Stimulated activated CD4-positive, alpha-beta T cell treated with anti-CD3 and anti-CD28 coated beads, Interleukin-12 subunit alpha, Interleukin-12 subunit beta, amount 100 ng/mL, for 48 hours (primary cell): ENCODE results near the gene PDZRN4.
"Not testable (repeated sequence)": the region's sequence is repeated elsewhere in the genome, so short reads cannot be mapped to it uniquely, and the experiment has no call there.

Experiments used
- DNase-seq, 3 donors: peaks; one replicate each; pipeline ENCODE4 v3.0.0-alpha.2; 2020; ENCODE audit warnings: low read depth in 2 of 3, low spot score in 1 of 3

The PDZRN4 gene

DNA sequence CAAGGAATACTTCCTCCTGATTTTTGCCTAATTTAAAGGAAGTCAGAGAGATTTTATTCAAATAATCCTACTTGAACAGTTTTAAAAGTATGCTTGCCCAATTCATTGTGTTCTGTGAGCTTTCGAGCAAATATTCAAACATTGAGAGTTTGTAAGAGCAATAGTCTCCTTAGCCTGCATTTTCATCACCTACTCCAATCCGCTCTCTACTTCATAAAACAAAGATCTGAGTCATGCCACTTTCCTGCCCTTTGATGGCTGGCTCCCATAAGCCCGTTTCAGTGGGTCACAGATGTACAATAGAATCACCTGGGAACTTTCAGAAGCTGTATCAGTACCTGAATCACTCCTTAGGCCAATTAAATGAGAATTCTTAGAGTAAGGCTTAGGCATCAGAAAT lies 319.2 kb downstream of the PDZRN4 start:
- DNase-seq, result no peak

DNA sequence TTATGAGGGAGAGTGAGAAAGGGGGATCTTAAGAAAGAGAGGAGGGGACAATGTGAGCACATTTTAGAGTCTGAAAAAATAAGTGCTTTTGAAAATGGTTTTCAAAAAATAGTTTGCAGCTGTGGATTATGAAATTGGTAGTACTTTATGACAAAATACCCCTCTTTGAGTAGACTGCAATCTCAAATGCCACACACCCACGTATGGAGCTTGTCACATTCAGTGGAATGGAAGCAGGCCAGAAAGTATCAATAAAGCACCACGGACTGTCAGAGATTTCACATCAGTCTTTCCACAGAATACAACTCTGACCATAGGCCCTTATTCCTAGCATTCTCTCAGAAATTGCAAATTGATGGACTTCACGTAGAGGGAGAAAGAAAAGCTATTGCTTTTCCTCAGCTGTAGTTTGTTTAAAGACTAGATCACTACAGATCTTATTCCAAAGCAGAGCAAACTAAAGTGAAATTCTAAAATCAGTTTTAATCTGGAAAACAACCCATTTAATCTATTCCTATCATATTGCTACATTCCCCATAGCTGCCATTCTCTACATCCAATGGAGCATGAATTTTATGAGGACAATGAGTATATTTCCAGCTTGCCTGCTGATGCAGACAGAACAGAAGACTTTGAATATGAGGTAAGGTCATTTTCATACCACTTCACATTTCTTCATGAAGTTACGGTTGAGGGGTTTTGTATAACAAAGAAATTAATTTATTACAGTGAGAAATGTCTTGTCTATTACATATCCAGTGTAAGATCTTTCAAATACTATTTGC lies 321.3 kb downstream of the PDZRN4 start:
- DNase-seq, result no peak

DNA sequence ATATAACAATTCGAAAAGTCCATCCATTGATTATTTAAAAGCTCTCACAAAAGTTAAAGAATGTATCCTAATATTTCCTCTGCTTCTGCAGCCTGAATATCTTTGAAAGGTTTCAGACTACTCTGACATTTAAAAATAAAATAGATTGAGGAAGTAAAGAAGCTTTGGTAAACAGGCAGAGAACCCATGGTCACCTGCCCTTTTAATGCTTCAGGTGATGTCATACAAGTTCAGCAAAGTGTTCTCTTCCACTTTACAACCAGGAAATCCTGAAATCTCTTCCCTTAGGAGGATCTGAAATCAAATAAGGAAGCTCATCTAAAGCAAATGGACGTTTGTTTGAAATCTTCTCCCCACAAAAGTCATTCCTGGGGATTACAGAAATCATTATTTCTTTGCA lies 322.4 kb downstream of the PDZRN4 start:
- DNase-seq, result no peak

DNA sequence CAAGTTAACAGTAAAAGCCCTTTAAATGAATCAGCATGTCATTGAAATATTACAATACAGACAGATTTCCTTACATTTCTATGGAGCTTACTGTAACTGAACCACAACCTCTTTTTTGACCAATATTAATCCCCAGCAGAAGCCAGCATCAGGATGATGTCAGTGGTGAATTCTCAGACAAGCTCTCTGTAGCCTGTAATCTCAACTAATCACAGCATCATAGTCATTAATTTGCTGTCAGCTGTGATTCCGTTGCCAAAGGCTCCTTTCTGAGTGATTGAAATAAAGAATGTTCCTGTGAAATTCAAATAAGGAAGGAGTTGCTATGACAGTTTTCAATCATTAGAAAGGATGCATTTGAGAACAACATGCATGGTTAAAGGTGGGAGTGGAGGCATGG lies 323.1 kb downstream of the PDZRN4 start:
- DNase-seq, result no peak

DNA sequence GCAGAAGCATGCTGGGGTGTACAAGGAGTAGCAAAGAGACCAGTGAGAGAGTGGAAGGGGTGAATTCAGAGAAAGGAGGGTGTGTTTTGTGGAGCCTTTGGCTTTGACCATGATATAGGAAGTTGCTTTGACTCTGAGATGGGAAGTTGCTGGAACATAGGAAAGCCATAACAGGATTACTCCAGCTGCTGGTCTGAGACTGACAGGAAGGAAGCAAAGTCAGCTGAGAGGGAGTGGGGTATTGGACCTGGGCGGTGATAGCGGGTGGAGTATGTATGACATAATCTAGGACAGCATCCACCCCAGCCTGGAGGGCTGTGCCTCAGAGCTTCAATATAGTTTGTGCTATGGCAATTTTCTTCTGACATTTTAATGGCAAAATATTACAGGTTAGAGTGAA lies 324.4 kb downstream of the PDZRN4 start:
- DNase-seq, result no peak

DNA sequence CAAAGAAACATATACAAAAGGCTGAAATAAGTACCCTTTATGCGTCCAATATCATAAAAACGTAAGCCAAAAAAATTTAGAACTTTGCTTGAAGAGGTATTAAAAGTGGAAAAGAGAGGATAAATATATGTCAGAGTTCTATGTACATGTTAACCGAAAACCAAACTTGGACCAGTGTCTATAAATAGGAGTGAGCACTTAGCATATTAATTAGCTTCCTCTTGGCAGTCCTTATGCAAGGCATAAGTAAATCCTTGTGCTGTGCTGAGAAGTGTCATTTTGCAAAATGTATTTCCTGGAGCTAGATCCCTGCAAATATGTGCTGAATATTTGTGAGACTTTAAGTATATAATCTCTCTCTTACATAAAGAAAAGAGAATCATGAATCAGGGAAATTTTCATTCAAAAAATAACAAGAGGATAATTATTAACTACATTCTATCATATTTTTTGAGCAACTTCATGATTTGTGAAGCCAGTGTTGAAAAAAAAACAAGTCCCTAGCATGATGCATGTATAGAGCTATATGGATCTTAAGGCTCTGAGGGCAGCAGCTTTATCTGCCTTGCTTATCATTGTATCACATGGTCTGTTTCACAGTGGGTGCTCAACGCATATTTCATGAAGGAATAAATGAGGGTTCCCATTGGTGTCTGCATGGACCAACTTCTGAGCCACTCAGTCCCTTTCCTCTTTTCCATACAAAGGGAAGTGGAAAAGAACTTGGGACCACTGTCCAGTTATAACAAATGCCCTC lies 326.1 kb downstream of the PDZRN4 start:
- DNase-seq, result no peak

DNA sequence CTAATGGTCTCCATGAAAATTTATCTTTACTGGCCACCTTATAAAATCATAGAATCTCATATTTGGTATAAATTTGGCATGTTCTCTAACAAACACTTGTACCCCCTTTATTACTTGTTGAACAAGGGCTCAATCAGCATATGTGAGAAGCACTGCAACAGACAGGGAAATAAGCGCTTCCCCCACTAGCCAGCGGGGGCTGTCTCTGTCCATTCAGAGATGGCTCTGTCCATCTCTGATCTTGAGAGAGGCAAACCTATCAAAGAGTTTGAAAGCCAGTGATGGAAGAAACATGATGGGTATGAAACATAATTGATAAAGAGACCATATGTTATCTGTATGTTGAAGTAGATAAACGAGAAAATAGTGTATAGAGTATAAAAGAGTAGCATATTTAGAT lies 326.8 kb downstream of the PDZRN4 start:
- no peak for DNase-seq

DNA sequence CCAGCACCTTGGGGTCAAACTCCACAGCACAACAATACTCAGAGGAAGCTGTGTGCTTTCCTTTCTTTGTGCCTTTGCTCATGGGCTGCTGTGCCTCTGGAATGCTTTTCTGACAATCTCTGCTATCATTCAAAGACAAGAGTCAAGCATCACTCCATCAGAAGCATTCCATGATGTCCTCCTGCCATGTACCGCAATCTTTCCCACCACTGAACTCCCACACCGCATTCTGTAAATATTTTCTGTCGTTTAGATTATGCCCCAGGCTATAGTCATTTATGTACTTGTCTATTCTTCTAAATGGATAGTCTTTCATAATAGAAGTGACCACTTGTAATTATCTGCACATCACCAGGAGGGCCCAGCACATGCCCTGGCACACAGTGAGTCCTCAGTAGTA lies 327.8 kb downstream of the PDZRN4 start:
- DNase-seq, result no peak

DNA sequence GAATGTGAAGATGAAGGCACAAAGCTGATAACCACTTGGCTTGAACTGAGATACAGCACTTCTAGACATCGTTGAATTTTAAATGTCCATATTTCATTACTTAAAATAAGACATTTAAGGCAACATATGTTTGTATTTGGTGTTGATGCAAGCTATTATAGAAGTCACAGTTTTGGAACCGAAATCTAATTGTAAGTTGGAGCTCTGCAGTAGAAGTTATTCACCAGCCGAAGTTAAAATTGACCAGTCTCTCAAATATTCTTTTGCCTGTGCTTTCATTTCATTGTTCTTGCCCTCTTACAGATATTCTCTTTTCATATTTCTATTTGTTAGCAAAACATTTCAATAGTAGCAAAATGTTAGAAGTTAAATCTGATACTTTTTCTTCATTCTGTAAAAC lies 332.7 kb downstream of the PDZRN4 start:
- no peak for DNase-seq

DNA sequence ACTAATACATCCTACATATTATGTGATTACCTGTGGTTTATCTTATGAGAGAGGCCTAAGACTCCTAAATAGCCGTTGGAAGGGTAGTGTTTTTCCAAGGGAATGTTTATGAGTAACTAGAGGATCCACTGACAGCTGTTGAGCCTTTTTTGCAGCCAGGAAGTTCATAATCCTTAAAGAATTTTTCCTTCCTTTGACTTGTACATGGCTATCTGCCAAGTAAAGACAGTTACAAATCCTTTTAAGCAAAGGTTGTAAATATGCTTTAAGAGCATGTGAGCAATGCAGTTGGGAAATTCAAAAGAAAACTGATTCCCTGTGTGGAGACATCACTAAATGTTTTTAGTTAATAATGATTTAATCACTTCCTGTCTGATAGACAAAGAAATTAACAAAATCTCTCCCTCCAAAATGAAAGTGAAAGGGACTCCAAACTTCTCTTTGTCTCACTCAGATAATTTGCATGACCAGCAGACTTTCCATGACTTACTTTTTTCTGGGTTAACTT lies 333.8 kb downstream of the PDZRN4 start:
- DNase-seq, result no peak

DNA sequence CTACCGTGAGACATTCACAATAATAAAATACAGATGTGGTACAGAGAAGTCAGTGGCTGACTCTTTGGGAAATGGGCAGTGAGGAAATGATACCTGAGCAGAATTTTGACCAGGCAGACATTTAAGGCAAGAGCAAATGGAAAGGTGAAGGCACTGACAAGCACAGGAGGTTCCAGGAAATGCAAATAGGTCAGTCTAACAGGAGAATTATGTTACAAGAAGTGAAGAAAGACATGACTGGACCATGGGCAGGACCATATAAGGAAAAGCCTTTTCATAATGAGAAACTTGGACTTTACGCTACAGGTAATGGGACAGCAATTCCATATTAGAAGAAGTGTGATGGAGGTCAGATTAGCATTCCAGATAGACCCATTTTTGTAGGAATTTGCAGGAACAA lies 338.9 kb downstream of the PDZRN4 start:
- no peak for DNase-seq

DNA sequence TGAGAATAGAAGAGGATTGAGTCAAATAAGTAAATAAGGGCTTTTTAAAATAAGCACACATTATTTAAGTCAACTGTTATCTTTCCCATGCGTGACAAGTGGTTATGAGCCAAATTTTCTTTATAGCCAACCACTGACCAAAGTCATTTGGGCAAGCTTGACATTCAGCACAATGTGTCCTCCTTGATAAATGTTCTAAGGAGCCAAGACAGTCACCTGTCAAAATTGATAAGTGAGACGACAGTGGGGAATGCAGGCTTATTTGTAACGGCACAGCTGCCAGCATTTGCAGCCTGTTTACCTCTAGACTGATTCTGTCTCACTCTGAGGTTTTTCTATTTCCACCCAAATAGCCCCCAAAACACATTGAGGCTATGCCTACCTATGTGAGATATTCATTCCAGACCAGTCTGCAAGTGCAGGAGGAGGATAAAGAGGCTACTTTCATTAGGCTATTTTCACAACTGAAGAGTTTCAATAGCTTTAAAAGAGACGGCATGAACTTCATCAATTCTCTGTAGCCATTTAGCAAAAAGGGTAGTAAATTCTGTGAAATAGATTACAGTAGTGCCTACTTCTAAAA lies 339.5 kb downstream of the PDZRN4 start:
- DNase-seq, result no peak

DNA sequence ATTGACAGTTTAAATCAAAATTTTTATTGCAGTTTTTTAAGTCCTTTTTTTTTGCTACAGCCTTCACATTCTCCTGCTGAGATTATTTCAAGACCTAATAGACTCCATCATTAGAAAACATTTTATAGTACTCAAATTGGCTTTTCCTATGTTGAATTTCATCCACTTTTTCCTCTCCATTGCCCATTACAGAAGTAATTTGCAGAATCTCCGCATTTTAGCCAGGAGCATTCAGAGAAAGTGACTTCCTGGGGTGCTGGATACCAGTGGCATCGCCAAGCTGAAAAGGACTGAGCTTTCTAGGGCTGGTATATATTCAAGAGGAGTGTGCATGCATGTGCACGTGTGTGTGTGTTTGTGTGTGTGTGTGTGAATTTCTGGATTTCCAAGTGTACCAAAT lies 340.8 kb downstream of the PDZRN4 start:
- no peak for DNase-seq

DNA sequence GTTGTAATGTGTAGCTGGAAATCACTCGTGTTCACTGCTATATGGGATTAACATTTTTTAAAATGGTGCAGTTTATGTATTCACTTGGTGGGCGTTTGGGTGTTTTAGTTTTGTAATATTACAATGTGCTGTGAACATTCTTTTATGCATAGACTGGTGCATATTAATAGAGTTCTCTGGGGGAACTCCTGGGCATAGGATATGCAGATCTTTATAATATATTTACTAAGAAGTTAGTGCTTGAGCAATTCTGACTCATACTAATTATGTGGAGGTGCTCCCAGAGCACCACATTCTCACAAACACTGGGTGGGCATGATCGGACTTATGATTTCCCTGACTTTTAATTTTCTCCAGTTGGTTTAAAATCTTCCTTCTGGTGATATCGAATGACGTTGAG lies 342.3 kb downstream of the PDZRN4 start:
- DNase-seq, result no peak

DNA sequence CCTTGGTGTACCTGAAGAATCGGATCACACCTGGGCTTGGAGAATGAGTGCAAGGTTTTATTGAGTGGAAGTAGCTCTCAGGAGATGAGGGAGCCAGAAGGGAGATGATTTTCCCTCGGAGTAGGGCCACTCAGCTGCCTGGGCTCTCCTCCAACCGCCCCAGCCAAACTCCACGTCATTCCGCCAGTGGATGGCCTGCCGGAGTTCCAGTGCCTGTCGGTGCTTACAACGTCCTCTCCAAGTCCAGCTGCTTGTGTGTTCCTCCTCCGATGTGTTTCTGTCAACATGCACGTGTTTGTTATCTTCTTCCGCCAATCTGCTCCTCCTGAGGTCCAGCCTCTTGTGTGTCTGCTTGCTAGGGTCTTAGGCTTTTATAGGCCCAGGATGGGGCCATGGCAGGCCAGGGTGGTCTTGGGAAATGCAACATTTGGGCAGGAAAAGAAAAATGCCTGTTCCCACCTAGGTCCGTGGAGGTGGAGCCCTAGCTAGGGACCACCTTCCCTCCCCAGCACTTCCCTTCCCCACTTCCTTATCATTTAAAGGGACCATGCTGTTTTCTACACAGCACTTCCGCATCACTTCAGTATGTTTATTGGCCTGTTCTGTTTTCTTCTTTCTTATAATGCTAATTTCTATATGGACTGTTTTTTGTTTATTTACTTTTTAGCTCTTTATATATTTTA lies 343.2 kb downstream of the PDZRN4 start:
- DNase-seq, result no peak

DNA sequence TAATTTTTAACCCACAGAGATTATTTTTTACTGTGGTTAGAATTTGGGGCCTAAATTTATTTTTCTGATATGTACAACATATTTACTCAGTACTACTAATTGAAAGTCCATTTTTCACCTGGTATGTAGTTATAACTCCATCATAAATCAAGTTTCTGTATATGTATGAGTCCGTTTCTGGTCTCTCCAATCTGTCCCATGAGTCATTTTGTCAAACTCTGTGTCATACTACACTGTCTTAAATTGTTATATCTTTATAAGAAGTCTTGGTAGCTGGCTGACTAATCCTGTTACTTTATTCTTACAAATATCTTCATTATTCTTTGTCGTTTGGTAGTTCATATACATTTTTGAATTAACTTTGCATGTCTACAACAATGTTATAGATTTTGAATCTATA lies 344.0 kb downstream of the PDZRN4 start:
- no peak for DNase-seq

DNA sequence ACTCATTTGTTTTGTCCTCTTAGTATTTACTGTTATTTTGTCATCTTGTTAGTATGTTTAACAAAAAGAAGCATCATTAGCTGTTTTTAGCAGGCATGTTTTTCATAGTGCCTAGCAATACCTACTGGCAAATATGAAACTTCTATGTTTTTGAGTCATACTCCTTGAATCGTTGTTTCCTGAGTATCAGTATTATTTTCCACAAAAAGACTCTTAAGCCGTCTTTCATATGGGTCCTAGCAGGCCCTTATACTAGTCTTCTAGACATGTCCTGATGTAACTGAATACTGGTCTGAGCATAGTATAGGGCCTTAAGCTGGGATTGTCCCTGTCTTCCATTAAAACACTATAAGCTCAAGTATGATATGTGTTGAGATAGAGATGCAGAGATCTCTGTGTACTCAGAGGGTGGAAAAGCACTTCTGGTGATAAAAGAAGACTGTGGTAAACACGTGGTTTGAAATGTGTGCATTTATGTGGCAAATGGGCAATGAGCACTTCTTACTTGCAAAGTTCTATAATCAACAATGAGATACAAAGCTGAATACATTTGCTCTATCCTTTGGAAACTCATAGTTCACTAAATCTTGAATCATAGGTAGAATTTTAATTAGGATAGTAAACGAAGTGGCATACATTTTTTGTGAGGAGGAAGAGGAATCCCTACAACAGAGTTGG lies 348.8 kb downstream of the PDZRN4 start:
- DNase-seq, result no peak

DNA sequence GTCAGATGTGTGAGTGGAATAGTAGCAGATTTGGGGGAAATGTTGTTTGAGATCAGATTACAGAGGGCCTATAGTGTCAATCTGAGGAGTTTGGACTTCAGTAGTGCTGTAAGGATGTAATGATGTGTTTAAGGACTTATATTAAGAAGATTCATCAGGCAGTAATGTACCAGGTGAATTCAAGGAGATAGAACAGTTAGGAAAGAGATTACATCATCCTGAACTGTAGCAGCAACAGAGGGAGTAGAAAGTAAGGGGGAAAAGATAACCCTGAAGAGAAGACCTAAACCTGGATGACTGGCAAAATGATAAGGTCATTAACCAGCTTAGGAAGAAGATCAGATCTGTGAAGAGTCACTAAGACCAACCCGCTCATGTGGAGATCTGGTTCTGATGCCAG lies 349.4 kb downstream of the PDZRN4 start:
- no peak for DNase-seq

DNA sequence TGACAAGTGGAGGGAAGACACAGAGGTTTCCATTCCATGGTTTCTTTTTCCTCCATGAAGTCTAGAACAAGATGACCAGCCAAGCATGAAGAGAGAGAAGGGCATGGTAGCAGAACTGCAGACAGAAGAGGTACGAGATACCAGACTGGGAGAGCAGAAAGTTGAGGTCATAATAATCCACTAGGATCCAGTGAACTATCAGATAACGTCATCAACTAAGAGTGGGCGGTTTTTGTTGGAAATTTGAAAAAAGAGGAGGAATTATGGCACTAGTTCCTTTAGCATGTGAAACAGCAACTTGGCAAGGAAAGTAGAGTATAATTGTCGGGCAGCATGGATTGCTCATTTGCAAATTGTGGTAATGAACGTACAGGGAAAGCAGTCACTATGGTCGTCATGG lies 357.6 kb downstream of the PDZRN4 start:
- no peak for DNase-seq

DNA sequence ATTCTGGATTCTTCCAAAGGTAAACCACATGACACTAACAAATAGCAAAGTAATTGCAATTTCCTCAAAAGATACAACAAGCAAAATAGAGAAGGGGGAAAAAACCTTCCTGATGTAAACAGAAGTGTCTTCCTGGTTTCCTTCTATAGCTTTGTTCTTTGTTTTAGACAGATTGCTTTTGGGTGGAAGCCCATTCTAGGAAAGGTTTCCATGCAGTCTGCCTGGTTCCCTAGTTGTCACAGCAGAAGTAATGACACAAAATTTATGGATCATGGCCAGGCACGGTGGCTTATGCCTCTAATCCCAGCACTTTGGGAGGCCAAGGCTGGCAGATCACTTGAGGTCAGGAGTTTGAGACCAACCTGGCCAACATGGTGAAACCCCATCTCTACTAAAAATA lies 359.0 kb downstream of the PDZRN4 start:
- DNase-seq, result not testable (repeated sequence)

DNA sequence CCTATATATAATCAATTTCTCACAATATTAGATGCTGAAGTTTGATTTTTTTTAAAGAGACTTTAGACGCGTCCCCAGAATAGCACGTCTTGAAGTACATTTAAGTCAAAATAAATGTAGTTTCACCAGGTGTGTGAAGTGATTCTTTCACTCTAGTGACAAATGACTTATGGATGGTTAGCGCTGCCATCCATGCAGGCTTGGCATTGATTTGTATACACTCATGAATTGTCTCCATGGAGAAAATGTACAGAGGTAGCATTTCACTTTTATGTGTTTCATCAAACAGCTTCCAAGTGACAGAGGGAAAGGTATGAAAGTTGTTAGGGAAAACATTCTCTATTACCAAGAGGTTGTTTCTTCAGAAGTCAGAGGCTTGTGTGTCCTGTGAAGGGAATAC lies 360.8 kb downstream of the PDZRN4 start:
- DNase-seq, result no peak
